Liver (tissue), 9 donors: ENCODE data around the gene OGA. TPM values are rescaled to one million over a fixed set of nuclear protein-coding genes. Genes with fewer than 3 reads are reported as not detected.

Source experiments
- DNase-seq: peaks from one replicate; pipeline ENCODE4 v3.0.0-alpha.2; 2017; ENCODE audit warnings: low spot score
- H3K27ac ChIP-seq, 2 donors: one replicate each; pipeline ENCODE4 v1.7.0; 2013; ENCODE audit warnings: inconsistent platforms in 2 of 2, low read length in 2 of 2, control low read depth in 1 of 2, low read depth in 1 of 2, mild to moderate bottlenecking in 1 of 2
- H3K27me3 ChIP-seq, 4 donors: one replicate each; pipeline versions ENCODE4 v1.6.1 to v1.7.0; 2013; ENCODE audit warnings: low read length in 3 of 4, inconsistent platforms in 1 of 4, mild to moderate bottlenecking in 1 of 4, moderate library complexity in 1 of 4; ENCODE audit not compliant: control insufficient read depth in 4 of 4, insufficient read depth in 4 of 4
- H3K36me3 ChIP-seq, 4 donors: one replicate each; pipeline versions ENCODE4 v1.6.1 to v1.7.0; 2013; ENCODE audit warnings: low read length in 3 of 4, mild to moderate bottlenecking in 3 of 4, low read depth in 1 of 4, moderate library complexity in 1 of 4; ENCODE audit not compliant: control insufficient read depth in 4 of 4, insufficient read depth in 3 of 4
- H3K4me1 ChIP-seq, 4 donors: one replicate each; pipeline versions ENCODE4 v1.6.1 to v1.7.0; 2013; ENCODE audit warnings: low read length in 3 of 4, mild to moderate bottlenecking in 3 of 4, moderate library complexity in 1 of 4; ENCODE audit not compliant: control insufficient read depth in 4 of 4, insufficient read depth in 4 of 4
- H3K4me3 ChIP-seq, 3 donors: one replicate each; pipeline versions ENCODE4 v1.6.1 to v1.7.0; 2013; ENCODE audit warnings: low read length in 3 of 3, control low read depth in 1 of 3, low read depth in 1 of 3, mild to moderate bottlenecking in 1 of 3
- H3K9ac ChIP-seq, 2 donors: one replicate each; pipeline ENCODE4 v1.7.0; 2013; ENCODE audit warnings: low read length in 2 of 2, mild to moderate bottlenecking in 2 of 2, moderate library complexity in 2 of 2, control low read depth in 1 of 2, low read depth in 1 of 2
- H3K9me3 ChIP-seq, 4 donors: one replicate each; pipeline versions ENCODE4 v1.6.1 to v1.7.0; 2013; ENCODE audit warnings: low read length in 3 of 4; ENCODE audit not compliant: control insufficient read depth in 4 of 4
- EGR1 ChIP-seq, 2 donors: IDR thresholded peaks; 2 replicates each; pipeline ENCODE4 v1.6.1; 2016 to 2018; ENCODE audit warnings: antibody characterized with exemption in 2 of 2, low read depth in 2 of 2
- FOXA1 ChIP-seq: IDR thresholded peaks from 2 replicates; pipeline ENCODE4 v1.6.1; 2016; ENCODE audit warnings: antibody characterized with exemption
- FOXA2 ChIP-seq: IDR thresholded peaks from 2 replicates; pipeline ENCODE4 v1.6.1; 2016; ENCODE audit warnings: antibody characterized with exemption
- GABPA ChIP-seq, 2 donors: IDR thresholded peaks in 1 of 2; conservative IDR thresholded peaks in 1 of 2; 2 replicates each; pipeline ENCODE4 v1.6.1; 2016; ENCODE audit warnings: antibody characterized with exemption in 2 of 2, mild to moderate bottlenecking in 1 of 2, moderate library complexity in 1 of 2
- HNF4A ChIP-seq, 2 donors: conservative IDR thresholded peaks; 2 replicates each; pipeline ENCODE4 v1.6.1; 2016; ENCODE audit warnings: antibody characterized with exemption in 2 of 2, mild to moderate bottlenecking in 2 of 2
- HNF4G ChIP-seq: IDR thresholded peaks from 2 replicates; pipeline ENCODE4 v1.6.1; 2016; ENCODE audit warnings: antibody characterized with exemption
- JUND ChIP-seq, 2 donors: IDR thresholded peaks; 2 replicates each; pipeline ENCODE4 v1.6.1; 2016; ENCODE audit warnings: antibody characterized with exemption in 2 of 2
- NR2F2 ChIP-seq: IDR thresholded peaks from 2 replicates; pipeline ENCODE4 v1.6.1; 2016; ENCODE audit warnings: antibody characterized with exemption
- RAD21 ChIP-seq, 2 donors: IDR thresholded peaks; 2 replicates each; pipeline ENCODE4 v1.6.1; 2016; ENCODE audit warnings: antibody characterized with exemption in 2 of 2, mild to moderate bottlenecking in 2 of 2
- RXRA ChIP-seq, 2 donors: IDR thresholded peaks; 2 replicates each; pipeline ENCODE4 v1.6.1; 2017 to 2018; ENCODE audit warnings: antibody characterized with exemption in 2 of 2, mild to moderate bottlenecking in 1 of 2
- SP1 ChIP-seq: IDR thresholded peaks from 2 replicates; pipeline ENCODE4 v1.6.1; 2018; ENCODE audit warnings: antibody characterized with exemption, mild to moderate bottlenecking
- TAF1 ChIP-seq: conservative IDR thresholded peaks from 2 replicates; pipeline ENCODE4 v1.6.1; 2016; ENCODE audit warnings: antibody characterized with exemption, mild to moderate bottlenecking
- YY1 ChIP-seq: IDR thresholded peaks from 2 replicates; pipeline ENCODE4 v1.6.1; 2016; ENCODE audit warnings: antibody characterized with exemption, mild to moderate bottlenecking
- WGBS: extraction: QIAGEN DNeasy Blood & Tissue Kit; methylation state at CpG from one replicate; pipeline ENCODE4 v1.1.7; 2013; 5-methylcytosine and 5-hydroxymethylcytosine counted together
- polyA plus RNA-seq, 2 donors: library from polyadenylated mRNA; stranded (reverse) in 1 of 2; unstranded in 1 of 2; fragments of 200-250 nt in 1 of 2; fragments of >200 nt in 1 of 2; fragmentation: Nextera tagmentation in 1 of 2; extraction: Ambion mirVana in 1 of 2; gene quantifications; one replicate each; pipeline versions ENCODE4 v1.2.1 to v1.2.3, GENCODE V29; 2013 to 2015
- total RNA-seq, 2 donors: library from RNA; depleted of rRNA; stranded (reverse); fragments of >200 nt; gene quantifications; one replicate each; pipeline ENCODE4 v1.2.3, GENCODE V29; 2014
- TF ChIP-seq, protein P1 (sequence below): IDR thresholded peaks from 2 replicates; pipeline ENCODE4 v1.6.1; 2016; ENCODE audit warnings: antibody characterized with exemption
- TF ChIP-seq, protein P2 (sequence below): IDR thresholded peaks from 2 replicates; pipeline ENCODE4 v1.6.1; 2016; ENCODE audit warnings: antibody characterized with exemption
- TF ChIP-seq, protein P3 (sequence below): IDR thresholded peaks from 2 replicates; pipeline ENCODE4 v1.6.1; 2016; ENCODE audit warnings: antibody characterized with exemption
- TF ChIP-seq, protein P4 (sequence below): IDR thresholded peaks from 2 replicates; pipeline ENCODE4 v1.6.1; 2016; ENCODE audit warnings: antibody characterized with exemption, mild to moderate bottlenecking
- TF ChIP-seq, protein P5 (sequence below): fragments of 150-350 bp; IDR thresholded peaks from 2 replicates; pipeline ENCODE4 v1.5.1; 2017; ENCODE audit warnings: improper control_type of control experiment, low read depth, low read length; ENCODE audit not compliant: missing input control
- donor health status: healthy.
- donor health status: healthy.
- donor health status: healthy.
- donor health status: healthy.
- donor health status: healthy.

OGA gene
- total and polyA plus RNA-seq, 4 donors, result 18.0 to 64.3 (median 41.4) TPM

DNA sequence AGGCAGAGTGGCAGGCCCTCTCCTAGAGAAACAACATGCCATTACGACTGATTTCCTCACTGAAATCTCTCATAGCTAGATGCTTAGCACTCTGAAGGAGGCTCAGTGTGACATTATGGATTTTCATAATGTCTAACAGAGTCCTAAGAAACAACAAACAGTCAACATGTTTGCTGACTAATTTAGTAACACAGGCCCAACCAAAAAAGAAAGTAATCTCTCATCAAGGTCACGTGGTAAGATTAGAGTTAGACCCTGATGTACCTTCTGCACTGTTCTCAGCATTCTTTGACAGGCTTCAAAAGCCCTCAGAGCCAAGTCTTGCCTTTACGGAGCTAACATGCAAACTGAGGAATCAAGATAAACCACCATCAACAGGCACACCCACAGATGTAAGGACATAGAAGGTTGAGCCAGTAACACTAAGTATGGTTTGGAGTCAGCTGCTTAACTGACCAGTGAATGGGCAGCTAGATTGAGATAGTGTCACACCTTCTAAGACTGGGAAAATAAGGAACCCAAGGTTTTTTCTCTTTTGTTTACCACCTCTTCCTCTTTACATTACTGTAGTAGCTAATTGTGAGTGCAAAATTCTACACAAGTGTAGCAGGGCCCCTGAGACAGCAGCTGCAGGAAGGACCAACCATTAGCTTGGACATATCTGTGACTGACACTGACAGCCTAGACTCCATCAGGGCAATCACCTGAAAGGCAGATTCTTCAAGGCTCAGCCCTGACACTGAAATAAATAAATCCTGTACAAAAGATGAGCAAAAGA lies 40.7 kb upstream of the OGA start:
- peaks cover 0 to 1% (median 0%) of the 10 kb centered on the region in 4 donors for H3K9me3 ChIP-seq
- no peaks in the 10 kb centered on the region for H3K27me3 ChIP-seq
- H3K4me1 ChIP-seq, result no peaks in the 10 kb centered on the region
- H3K9ac ChIP-seq, result no peak overlapping the region
- H3K4me3 ChIP-seq, result no peak overlapping the region
- H3K27ac ChIP-seq, result no peak overlapping the region
- DNase-seq, result no peak
- peaks cover 0 to 2% (median 0%) of the 10 kb centered on the region in 4 donors for H3K36me3 ChIP-seq
- no peak for TF ChIP-seq NR2F2
- TF ChIP-seq EGR1 (IDR thresholded peaks at IDR 0.05; ENCODE audit: low read depth in 2 of 2), result no peak
- TF ChIP-seq RAD21 (IDR thresholded peaks at IDR 0.05), result no peak
- 86% methylated on average over 3 of the region's 3 CpGs for WGBS

DNA sequence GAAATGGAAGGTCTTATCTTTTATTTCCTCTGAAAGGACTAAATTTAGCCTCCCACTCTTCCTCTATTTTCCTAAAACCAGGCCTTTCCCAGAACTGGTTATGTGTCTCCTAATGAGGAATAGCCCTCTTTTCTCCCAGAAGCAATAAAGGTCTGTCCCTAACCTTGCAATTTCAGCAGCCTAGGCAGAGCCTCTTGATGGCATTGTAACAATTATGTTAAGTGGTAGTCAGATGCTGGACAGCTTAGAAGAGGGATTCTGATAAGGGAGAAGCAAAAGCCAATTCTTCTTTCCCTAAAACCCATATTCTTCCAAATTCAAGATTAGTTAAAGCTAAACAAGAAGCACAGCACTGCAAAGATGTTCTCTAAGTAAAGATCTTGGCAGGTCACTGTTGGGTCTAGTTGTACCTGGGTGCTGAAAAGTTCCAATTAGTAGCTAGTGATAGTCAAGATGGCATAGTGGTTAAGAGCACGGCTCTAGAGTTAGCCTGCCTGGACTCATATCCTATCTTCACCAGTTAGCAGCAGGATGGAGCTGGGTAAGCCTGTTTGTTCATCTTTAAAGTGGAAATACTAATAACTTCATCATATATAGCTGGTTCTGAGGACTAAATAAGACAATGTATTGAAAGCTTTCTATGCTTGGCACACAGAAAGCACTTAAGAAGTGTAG lies 39.7 kb upstream of the OGA start:
- WGBS, result 92% methylated on average over 1 of the region's 1 CpG
- TF ChIP-seq, protein P1, sequence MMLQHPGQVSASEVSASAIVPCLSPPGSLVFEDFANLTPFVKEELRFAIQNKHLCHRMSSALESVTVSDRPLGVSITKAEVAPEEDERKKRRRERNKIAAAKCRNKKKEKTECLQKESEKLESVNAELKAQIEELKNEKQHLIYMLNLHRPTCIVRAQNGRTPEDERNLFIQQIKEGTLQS, result no peak
- TF ChIP-seq YY1 (no peak), JUND (IDR thresholded peaks at IDR 0.05) (no peak), RAD21 (IDR thresholded peaks at IDR 0.05) (no peak), NR2F2 (no peak), HNF4G (no peak), FOXA2 (no peak), RXRA (IDR thresholded peaks at IDR 0.05) (no peak), SP1 (no peak), EGR1 (IDR thresholded peaks at IDR 0.05; ENCODE audit: low read depth in 2 of 2) (no peak), GABPA (IDR thresholded peaks at IDR 0.05 in 1 of 2, conservative IDR thresholded peaks at IDR 0.05 in 1 of 2) (no peak), TAF1 (no peak), FOXA1 (no peak), HNF4A (conservative IDR thresholded peaks at IDR 0.05) (no peak)
- TF ChIP-seq, protein P2, sequence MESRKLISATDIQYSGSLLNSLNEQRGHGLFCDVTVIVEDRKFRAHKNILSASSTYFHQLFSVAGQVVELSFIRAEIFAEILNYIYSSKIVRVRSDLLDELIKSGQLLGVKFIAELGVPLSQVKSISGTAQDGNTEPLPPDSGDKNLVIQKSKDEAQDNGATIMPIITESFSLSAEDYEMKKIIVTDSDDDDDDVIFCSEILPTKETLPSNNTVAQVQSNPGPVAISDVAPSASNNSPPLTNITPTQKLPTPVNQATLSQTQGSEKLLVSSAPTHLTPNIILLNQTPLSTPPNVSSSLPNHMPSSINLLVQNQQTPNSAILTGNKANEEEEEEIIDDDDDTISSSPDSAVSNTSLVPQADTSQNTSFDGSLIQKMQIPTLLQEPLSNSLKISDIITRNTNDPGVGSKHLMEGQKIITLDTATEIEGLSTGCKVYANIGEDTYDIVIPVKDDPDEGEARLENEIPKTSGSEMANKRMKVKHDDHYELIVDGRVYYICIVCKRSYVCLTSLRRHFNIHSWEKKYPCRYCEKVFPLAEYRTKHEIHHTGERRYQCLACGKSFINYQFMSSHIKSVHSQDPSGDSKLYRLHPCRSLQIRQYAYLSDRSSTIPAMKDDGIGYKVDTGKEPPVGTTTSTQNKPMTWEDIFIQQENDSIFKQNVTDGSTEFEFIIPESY, result no peak
- TF ChIP-seq, protein P3, sequence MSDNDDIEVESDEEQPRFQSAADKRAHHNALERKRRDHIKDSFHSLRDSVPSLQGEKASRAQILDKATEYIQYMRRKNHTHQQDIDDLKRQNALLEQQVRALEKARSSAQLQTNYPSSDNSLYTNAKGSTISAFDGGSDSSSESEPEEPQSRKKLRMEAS, result no peak
- TF ChIP-seq, protein P4, sequence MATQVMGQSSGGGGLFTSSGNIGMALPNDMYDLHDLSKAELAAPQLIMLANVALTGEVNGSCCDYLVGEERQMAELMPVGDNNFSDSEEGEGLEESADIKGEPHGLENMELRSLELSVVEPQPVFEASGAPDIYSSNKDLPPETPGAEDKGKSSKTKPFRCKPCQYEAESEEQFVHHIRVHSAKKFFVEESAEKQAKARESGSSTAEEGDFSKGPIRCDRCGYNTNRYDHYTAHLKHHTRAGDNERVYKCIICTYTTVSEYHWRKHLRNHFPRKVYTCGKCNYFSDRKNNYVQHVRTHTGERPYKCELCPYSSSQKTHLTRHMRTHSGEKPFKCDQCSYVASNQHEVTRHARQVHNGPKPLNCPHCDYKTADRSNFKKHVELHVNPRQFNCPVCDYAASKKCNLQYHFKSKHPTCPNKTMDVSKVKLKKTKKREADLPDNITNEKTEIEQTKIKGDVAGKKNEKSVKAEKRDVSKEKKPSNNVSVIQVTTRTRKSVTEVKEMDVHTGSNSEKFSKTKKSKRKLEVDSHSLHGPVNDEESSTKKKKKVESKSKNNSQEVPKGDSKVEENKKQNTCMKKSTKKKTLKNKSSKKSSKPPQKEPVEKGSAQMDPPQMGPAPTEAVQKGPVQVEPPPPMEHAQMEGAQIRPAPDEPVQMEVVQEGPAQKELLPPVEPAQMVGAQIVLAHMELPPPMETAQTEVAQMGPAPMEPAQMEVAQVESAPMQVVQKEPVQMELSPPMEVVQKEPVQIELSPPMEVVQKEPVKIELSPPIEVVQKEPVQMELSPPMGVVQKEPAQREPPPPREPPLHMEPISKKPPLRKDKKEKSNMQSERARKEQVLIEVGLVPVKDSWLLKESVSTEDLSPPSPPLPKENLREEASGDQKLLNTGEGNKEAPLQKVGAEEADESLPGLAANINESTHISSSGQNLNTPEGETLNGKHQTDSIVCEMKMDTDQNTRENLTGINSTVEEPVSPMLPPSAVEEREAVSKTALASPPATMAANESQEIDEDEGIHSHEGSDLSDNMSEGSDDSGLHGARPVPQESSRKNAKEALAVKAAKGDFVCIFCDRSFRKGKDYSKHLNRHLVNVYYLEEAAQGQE, result no peak
- TF ChIP-seq, protein P5, sequence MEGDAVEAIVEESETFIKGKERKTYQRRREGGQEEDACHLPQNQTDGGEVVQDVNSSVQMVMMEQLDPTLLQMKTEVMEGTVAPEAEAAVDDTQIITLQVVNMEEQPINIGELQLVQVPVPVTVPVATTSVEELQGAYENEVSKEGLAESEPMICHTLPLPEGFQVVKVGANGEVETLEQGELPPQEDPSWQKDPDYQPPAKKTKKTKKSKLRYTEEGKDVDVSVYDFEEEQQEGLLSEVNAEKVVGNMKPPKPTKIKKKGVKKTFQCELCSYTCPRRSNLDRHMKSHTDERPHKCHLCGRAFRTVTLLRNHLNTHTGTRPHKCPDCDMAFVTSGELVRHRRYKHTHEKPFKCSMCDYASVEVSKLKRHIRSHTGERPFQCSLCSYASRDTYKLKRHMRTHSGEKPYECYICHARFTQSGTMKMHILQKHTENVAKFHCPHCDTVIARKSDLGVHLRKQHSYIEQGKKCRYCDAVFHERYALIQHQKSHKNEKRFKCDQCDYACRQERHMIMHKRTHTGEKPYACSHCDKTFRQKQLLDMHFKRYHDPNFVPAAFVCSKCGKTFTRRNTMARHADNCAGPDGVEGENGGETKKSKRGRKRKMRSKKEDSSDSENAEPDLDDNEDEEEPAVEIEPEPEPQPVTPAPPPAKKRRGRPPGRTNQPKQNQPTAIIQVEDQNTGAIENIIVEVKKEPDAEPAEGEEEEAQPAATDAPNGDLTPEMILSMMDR, result no peak
- H3K4me3 ChIP-seq, result no peak overlapping the region
- H3K9ac ChIP-seq, result no peak overlapping the region
- H3K27me3 ChIP-seq, result no peaks in the 10 kb centered on the region
- peaks cover 0 to 1% (median 0%) of the 10 kb centered on the region in 4 donors for H3K9me3 ChIP-seq
- no peaks in the 10 kb centered on the region for H3K4me1 ChIP-seq
- DNase-seq, result no peak
- H3K27ac ChIP-seq, result no peak overlapping the region
- H3K36me3 ChIP-seq, result peaks cover 0 to 2% (median 0%) of the 10 kb centered on the region in 4 donors
